ENCODE results near the gene ELOVL6. TPM values are rescaled to one million over a fixed set of nuclear protein-coding genes. Genes with fewer than 3 reads are reported as not detected.
A peak's percentile ranks its signal among the peaks of the same experiment; 100 is the strongest.

Gene ELOVL6
- total RNA-seq, 1 experiment from 2014 or later: 9.5 TPM

DNA sequence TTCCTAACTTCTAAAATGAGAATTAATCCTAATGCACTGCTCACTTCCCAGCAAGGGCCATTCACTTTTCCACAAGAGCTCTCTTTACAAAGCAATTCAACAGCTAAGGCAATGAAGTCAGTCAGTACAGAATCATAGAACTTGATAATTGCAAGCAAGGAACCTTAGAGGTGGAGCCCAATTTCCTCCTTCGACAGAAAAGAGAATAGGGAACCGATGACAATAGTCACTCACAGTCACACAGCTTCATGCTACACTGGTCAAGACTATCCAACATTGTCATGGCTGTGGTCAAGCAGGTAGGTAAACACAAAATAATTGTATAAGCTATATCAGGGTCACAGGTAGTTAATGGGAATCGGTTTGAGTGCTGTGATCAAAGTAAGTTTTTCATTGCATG is 90.0 kb downstream of the ELOVL6 start:
- peaks cover 9% of the 10 kb centered on the region for H3K4me1 Mint-ChIP-seq (ENCODE audit: low read depth, unreplicated experiment)
- intact Hi-C loops (cut with micrococcal nuclease; ENCODE audit: unreplicated experiment): loop anchor here (1.0 to 5.0 kb wide), 2 partner anchors 11 to 64 kb away; no protein-coding TSS in a partner anchor
- TF ChIP-seq, protein P1, sequence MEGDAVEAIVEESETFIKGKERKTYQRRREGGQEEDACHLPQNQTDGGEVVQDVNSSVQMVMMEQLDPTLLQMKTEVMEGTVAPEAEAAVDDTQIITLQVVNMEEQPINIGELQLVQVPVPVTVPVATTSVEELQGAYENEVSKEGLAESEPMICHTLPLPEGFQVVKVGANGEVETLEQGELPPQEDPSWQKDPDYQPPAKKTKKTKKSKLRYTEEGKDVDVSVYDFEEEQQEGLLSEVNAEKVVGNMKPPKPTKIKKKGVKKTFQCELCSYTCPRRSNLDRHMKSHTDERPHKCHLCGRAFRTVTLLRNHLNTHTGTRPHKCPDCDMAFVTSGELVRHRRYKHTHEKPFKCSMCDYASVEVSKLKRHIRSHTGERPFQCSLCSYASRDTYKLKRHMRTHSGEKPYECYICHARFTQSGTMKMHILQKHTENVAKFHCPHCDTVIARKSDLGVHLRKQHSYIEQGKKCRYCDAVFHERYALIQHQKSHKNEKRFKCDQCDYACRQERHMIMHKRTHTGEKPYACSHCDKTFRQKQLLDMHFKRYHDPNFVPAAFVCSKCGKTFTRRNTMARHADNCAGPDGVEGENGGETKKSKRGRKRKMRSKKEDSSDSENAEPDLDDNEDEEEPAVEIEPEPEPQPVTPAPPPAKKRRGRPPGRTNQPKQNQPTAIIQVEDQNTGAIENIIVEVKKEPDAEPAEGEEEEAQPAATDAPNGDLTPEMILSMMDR (IDR thresholded peaks at IDR 0.05; ENCODE audit: insufficient read depth in 1 of 2, low read depth in 1 of 2, low read length in 1 of 2, severe bottlenecking in 1 of 2, unreplicated experiment in 1 of 2): no peak
- peak overlapping the region; percentile 70 for H3K27ac Mint-ChIP-seq (ENCODE audit: unreplicated experiment)
- BruUV-seq (replicated peaks): no TSS peak
- DNase-seq: no peak
- Histone ChIP-seq H3K4me3 (ENCODE audit: low read depth, low read length) (no peak overlapping the region), H3K36me3 (ENCODE audit: control insufficient read depth, insufficient read depth, low read length) (no peaks in the 10 kb centered on the region), H3K9me3 (no peaks in the 10 kb centered on the region), H3K27me3 (replicated peaks; ENCODE audit: control insufficient read depth, insufficient read depth, low read length) (no peaks in the 10 kb centered on the region), H3K4me1 (peaks cover 37% of the 10 kb centered on the region)
- H3K9me3 Mint-ChIP-seq (ENCODE audit: unreplicated experiment): no peaks in the 10 kb centered on the region
- no peak overlapping the region for H3K4me3 Mint-ChIP-seq (ENCODE audit: unreplicated experiment)
- ChIA-PET POLR2A (no interaction called here), CTCF (no interaction called here)
- H3K36me3 Mint-ChIP-seq (ENCODE audit: insufficient read depth, unreplicated experiment): no peaks in the 10 kb centered on the region
- H3K27me3 Mint-ChIP-seq (ENCODE audit: insufficient read depth, unreplicated experiment): no peaks in the 10 kb centered on the region

DNA sequence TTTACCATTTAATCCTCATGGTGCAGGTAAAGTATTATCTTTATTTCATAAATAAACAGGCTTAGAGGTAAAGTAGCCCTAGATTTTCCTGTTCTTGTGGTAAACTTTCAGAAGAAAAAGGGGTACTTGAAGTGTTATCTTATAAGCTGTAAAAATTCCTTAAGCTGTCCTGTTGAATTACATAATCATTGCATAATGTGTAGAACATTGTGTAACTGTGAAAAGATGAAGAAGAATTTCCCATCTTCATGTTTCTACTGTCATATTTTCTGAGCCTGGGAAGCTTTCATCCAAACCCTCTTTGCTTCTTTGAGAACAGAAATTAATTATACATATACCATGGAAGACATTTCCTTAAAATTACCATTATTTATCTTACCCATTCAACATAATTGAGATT is 90.5 kb downstream of the ELOVL6 start:
- no peaks in the 10 kb centered on the region for H3K9me3 Mint-ChIP-seq (ENCODE audit: unreplicated experiment)
- H3K27me3 Mint-ChIP-seq (ENCODE audit: insufficient read depth, unreplicated experiment): no peaks in the 10 kb centered on the region
- H3K9me3 ChIP-seq: no peaks in the 10 kb centered on the region
- H3K4me1 Mint-ChIP-seq (ENCODE audit: low read depth, unreplicated experiment): peaks cover 9% of the 10 kb centered on the region
- DNase-seq: peak in 1 of 2 experiments; percentile 11
- no peaks in the 10 kb centered on the region for H3K27me3 ChIP-seq (replicated peaks; ENCODE audit: control insufficient read depth, insufficient read depth, low read length)
- ChIA-PET CTCF (no interaction called here), POLR2A (no interaction called here)
- no peak overlapping the region for H3K4me3 Mint-ChIP-seq (ENCODE audit: unreplicated experiment)
- peaks cover 37% of the 10 kb centered on the region for H3K4me1 ChIP-seq
- H3K36me3 ChIP-seq (ENCODE audit: control insufficient read depth, insufficient read depth, low read length): no peaks in the 10 kb centered on the region
- peak overlapping the region; percentile 70 for H3K27ac Mint-ChIP-seq (ENCODE audit: unreplicated experiment)
- H3K36me3 Mint-ChIP-seq (ENCODE audit: insufficient read depth, unreplicated experiment): no peaks in the 10 kb centered on the region
- TF ChIP-seq, protein P1 (IDR thresholded peaks at IDR 0.05; ENCODE audit: insufficient read depth in 1 of 2, low read depth in 1 of 2, low read length in 1 of 2, severe bottlenecking in 1 of 2, unreplicated experiment in 1 of 2): no peak
- H3K4me3 ChIP-seq (ENCODE audit: low read depth, low read length): no peak overlapping the region
- BruUV-seq (replicated peaks): no TSS peak
- intact Hi-C loops (cut with micrococcal nuclease; ENCODE audit: unreplicated experiment): loop anchor here (1.0 to 5.0 kb wide), 3 partner anchors 11 to 89 kb away; no protein-coding TSS in a partner anchor

DNA sequence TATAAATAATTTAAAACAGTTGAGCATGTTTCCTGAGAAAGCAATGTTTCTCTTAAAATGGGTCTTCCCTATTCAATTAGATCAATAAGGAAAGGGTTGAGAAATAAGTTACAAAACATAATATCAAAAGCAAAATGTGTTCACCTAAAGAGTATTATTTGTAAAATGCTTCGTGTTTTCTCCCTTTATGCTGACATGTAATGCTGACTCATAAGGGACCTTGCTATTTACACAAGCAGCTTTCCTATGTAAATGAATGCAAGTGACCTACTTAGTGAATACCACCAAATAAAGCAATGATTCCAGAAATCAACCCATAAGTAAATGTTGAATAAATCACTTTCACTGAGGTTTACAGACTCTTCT is 91.5 kb downstream of the ELOVL6 start:
- CTCF ChIA-PET: no interaction called here
- BruUV-seq (replicated peaks): no TSS peak
- Mint-ChIP-seq H3K4me1 (ENCODE audit: low read depth, unreplicated experiment) (peaks cover 9% of the 10 kb centered on the region), H3K27ac (ENCODE audit: unreplicated experiment) (peak overlapping the region; percentile 49), H3K4me3 (ENCODE audit: unreplicated experiment) (no peak overlapping the region), H3K9me3 (ENCODE audit: unreplicated experiment) (no peaks in the 10 kb centered on the region), H3K27me3 (ENCODE audit: insufficient read depth, unreplicated experiment) (no peaks in the 10 kb centered on the region), H3K36me3 (ENCODE audit: insufficient read depth, unreplicated experiment) (no peaks in the 10 kb centered on the region)
- peak in 1 of 2 experiments; percentile 6 for DNase-seq
- Histone ChIP-seq H3K36me3 (ENCODE audit: control insufficient read depth, insufficient read depth, low read length) (no peaks in the 10 kb centered on the region), H3K9me3 (no peaks in the 10 kb centered on the region), H3K27me3 (replicated peaks; ENCODE audit: control insufficient read depth, insufficient read depth, low read length) (no peaks in the 10 kb centered on the region), H3K4me3 (ENCODE audit: low read depth, low read length) (no peak overlapping the region), H3K4me1 (peaks cover 37% of the 10 kb centered on the region)
- POLR2A ChIA-PET: no interaction called here
- TF ChIP-seq, protein P1 (IDR thresholded peaks at IDR 0.05; ENCODE audit: insufficient read depth in 1 of 2, low read depth in 1 of 2, low read length in 1 of 2, severe bottlenecking in 1 of 2, unreplicated experiment in 1 of 2): no peak
- intact Hi-C loops (cut with micrococcal nuclease; ENCODE audit: unreplicated experiment): loop anchor here (2.0 to 5.0 kb wide), 2 partner anchors 65 to 90 kb away; no protein-coding TSS in a partner anchor

Data from Caco-2 (cell line).